ENCODE data around the gene HINT2.

- TF ChIP-seq, protein P1, sequence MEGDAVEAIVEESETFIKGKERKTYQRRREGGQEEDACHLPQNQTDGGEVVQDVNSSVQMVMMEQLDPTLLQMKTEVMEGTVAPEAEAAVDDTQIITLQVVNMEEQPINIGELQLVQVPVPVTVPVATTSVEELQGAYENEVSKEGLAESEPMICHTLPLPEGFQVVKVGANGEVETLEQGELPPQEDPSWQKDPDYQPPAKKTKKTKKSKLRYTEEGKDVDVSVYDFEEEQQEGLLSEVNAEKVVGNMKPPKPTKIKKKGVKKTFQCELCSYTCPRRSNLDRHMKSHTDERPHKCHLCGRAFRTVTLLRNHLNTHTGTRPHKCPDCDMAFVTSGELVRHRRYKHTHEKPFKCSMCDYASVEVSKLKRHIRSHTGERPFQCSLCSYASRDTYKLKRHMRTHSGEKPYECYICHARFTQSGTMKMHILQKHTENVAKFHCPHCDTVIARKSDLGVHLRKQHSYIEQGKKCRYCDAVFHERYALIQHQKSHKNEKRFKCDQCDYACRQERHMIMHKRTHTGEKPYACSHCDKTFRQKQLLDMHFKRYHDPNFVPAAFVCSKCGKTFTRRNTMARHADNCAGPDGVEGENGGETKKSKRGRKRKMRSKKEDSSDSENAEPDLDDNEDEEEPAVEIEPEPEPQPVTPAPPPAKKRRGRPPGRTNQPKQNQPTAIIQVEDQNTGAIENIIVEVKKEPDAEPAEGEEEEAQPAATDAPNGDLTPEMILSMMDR (IDR thresholded peaks at IDR 0.05), result no peak
- no peak for TF ChIP-seq POLR2A (IDR thresholded peaks at IDR 0.05)
Observed at GRCh38 chr9:35763803-35764202, 51.0 kb downstream of the HINT2 start.
